GM18508 (cell line): ENCODE data around the gene SURF1.
"Not testable (repeated sequence)": the region's sequence is repeated elsewhere in the genome, so short reads cannot be mapped to it uniquely, and the experiment has no call there.

Experiments used
- ATAC-seq: cut with Tn5 transposase; IDR thresholded peaks from one replicate; pipeline ENCODE4 v1.9.1; 2021; ENCODE audit warnings: moderate number of reproducible peaks; ENCODE audit not compliant: insufficient read depth, unreplicated experiment

SURF1 gene

DNA sequence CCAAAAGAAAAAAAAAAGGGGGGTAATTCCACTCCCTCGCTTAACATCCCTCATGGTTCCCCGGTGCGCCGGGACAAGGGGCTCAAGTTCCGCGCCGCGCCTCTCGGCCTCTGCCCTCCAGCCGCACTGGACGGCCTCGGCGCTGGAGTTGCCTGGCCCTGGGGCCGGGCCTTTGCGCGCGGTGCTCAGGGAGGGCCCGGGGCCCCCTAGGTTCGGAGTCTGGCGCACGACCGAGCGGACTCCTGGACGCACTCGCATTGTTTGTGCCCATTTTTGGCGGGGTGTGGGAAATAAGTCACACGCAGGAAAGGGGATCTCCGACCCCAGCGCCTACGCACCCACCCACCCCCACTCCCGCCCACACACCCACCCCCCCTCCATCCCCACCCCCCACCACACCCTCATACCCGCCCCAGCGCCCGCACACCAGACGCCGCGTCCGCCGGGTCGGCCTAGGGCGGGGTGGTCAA is 8.7 kb downstream of the SURF1 start:
- no peak for ATAC-seq

- no peak for ATAC-seq
Measured at GRCh38 chr9:133346021-133346785, 10.1 kb downstream of the SURF1 start.

DNA sequence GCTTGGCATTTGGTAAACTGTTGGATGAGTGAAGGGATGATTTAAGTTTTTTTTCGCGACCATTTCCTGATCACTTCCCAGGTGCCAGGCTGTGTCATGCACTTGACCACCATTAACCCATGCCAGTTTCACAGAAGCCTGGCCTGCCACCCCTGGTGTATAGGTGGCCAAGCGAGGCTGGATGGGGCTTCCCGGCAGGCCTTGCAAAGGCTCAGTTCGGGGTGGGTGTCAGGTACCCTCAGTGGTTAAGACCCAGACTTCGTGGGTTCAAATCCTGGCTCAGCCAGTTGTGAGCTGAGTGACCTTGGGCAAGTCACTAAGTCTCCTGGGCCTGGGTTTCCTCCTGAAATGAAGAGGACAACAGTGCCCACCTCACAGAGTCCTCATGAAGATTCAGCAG is 10.7 kb downstream of the SURF1 start:
- ATAC-seq: no peak

DNA sequence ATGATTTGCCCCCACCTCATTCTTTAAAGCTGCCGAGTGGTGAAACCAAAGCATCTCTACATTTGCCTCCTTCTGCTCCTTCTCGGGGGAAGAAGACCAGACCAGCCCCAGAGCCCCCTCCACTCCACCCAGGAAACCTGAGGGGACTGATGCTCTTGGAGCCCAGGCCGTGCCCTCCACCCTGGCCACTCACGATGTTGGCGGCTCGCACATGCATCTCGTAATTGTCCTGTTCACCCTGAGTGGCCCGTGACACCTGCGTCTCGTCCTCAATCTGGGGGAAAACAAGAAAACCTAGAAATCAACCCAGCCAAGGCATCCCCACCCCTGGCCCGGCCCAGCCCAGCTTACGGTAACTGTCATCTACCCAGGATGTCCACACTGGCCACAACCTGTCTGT is 11.3 kb downstream of the SURF1 start:
- ATAC-seq: no peak

- ATAC-seq: no peak
Measured at GRCh38 chr9:133344071-133344470, 12.2 kb downstream of the SURF1 start.

DNA sequence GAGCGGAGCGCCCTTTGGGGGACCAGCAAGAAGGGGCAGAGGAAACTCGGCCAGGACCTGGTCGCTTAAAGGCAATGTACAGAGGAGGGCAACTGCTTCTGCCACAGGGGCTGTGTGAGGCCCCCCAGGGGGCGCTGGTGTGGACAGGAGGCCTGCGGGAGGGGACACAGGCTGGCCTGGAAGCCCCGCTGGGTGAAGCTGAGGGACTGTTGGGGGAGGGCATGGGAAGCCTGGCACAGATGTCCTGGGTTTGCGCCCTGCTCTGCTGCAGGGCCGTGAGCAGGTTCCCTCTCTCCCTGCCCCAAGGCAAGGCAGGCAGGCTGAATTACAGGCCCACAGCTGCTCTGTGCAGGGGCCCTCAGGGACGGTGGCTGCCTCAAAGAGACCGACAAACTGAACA is 13.7 kb downstream of the SURF1 start:
- no peak for ATAC-seq

- no peak for ATAC-seq
Measured at GRCh38 chr9:133342069-133342406, 14.2 kb downstream of the SURF1 start.

- ATAC-seq: no peak
Measured at GRCh38 chr9:133341369-133342068, 14.8 kb downstream of the SURF1 start.

- ATAC-seq: no peak
Measured at GRCh38 chr9:133340916-133341315, 15.4 kb downstream of the SURF1 start.

GRCh38 chr9:133340256-133340655 is 16.0 kb downstream of the SURF1 start:
- no peak for ATAC-seq

GRCh38 chr9:133339641-133340040 is 16.6 kb downstream of the SURF1 start:
- ATAC-seq: no peak

- ATAC-seq: no peak
Measured at GRCh38 chr9:133335924-133336811, 20.1 kb downstream of the SURF1 start, which contains the start of gene SURF6. SURF6 (minus strand) TSS chr9:133336188; CDS start chr9:133336132, 56 bp downstream.

GRCh38 chr9:133334888-133335287 is 21.4 kb downstream of the SURF1 start:
- ATAC-seq: not testable (repeated sequence)

- ATAC-seq: no peak
Measured at GRCh38 chr9:133334161-133334560, 22.1 kb downstream of the SURF1 start.

- ATAC-seq: no peak
Measured at GRCh38 chr9:133333566-133333965, 22.7 kb downstream of the SURF1 start.

DNA sequence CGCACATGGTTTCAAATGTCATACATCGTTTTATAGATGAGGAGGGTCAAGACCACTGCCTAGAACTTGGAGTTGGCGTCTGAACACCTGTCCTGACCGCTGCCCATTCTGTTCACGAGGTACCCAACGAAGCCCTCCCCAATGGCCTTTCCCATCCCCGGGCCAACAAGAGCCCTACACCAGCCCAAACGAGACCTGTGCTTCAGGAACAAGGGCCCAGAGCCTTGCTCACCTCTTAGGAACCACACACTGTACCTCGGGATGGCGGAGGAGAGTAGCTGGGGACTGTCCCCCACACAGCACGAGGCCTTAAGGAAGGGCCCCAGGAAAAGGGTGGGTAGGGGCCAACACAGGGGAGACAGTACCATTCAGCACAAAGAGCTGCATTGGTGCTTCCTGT is 23.3 kb downstream of the SURF1 start:
- ATAC-seq: no peak

DNA sequence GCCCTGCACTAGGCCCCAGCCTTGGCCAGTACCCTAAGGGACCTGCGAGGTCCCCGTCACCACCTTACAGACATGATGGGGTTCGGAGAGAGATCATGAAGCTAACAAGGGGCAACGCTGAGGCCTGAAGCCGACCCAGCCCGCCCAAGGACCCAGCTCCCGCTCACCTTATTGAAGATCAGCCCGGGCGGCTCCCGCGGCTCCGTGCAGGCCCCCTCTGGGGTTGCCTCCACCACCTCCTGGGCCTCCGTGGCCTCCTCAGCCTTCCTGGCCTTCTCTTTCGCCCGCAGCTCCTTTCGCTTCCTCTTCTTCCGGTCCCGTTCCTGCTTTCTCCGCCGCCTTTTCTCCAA is 23.9 kb downstream of the SURF1 start:
- ATAC-seq: no peak

DNA sequence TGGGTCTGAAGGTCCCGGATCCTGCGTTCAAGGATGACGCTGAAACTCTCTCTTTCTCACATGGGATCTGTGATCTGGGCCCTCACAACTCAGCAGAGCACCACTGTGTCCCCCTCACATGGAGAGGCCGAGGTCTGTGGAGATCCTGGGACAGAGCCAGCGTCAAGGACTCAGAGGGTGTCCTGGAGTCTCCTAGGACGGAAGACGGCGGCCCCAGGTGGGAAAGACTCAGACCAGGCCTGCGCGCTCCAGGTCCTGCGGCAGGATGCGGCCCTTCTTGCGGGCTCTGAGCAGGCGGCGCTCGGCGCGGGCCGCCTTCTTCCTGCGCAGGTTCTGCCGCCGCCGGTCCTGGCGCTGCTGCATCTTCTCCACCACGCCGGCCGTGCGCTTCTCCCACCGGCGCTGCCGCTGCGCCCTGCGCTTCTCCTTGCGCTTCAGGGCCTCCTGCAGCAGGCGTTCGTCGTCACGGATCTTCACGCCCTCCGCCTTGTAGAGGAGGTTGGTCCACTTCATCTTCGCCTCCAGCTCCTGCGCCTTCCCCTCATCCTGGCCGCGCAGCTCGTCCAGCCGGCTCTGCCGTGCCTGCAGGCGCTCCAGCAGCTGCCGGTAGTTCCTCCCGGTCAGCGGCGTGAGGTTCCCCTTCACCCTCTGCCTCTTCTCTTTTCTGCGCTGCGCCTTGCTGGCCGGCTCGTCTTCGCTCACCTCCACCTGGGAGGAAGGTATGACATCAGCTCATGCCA is 24.5 kb downstream of the SURF1 start:
- ATAC-seq: no peak

- no peak for ATAC-seq
Measured at GRCh38 chr9:133331221-133331620, 25.1 kb downstream of the SURF1 start.
